HepG2 (cell line): ENCODE data around the gene KMT2D. TPM values are rescaled to one million over a fixed set of nuclear protein-coding genes. Genes with fewer than 3 reads are reported as not detected.

Source experiments
- ARNT ChIP-seq: fragments of 450-650 bp; IDR thresholded peaks from 2 replicates; pipeline ENCODE4 v1.6.1; 2017
- CHD4 ChIP-seq: fragments of 200-600 bp; sonication (generic); IDR thresholded peaks from 2 replicates; pipeline ENCODE4 v1.7.0; 2017; ENCODE audit warnings: mild to moderate bottlenecking, low read length, borderline replicate concordance
- HNRNPK ChIP-seq: fragments of 200-400 bp; formaldehyde crosslinking; IDR thresholded peaks from 2 replicates; pipeline ENCODE4 v1.6.1; 2018; ENCODE audit warnings: low read length, low read depth, moderate library complexity, mild to moderate bottlenecking; ENCODE audit not compliant: poor library complexity, severe bottlenecking
- NFE2L1 ChIP-seq: sonication (generic); formaldehyde crosslinking; IDR thresholded peaks from 2 replicates; pipeline ENCODE4 v1.4.0; 2020; ENCODE audit warnings: missing genetic modification reagents, mild to moderate bottlenecking, borderline replicate concordance
- PHF5A ChIP-seq: IDR thresholded peaks from one replicate; pipeline ENCODE4 v1.6.1; 2018; ENCODE audit warnings: low read depth, missing genetic modification reagents; ENCODE audit not compliant: unreplicated experiment
- REPIN1 ChIP-seq: sonication (generic); formaldehyde crosslinking; IDR thresholded peaks from 2 replicates; pipeline ENCODE4 v1.8.0; 2022; ENCODE audit warnings: missing genetic modification reagents, low read depth, mild to moderate bottlenecking, borderline replicate concordance
- SIX1 ChIP-seq: sonication (generic); formaldehyde crosslinking; IDR thresholded peaks from 2 replicates; pipeline ENCODE4 v1.4.0; 2020; ENCODE audit warnings: missing genetic modification reagents, borderline replicate concordance
- TBX2 ChIP-seq: sonication (generic); formaldehyde crosslinking; IDR thresholded peaks from 2 replicates; pipeline ENCODE4 v1.5.0; 2020; ENCODE audit warnings: missing genetic modification reagents, mild to moderate bottlenecking, borderline replicate concordance
- TP53 ChIP-seq: sonication (generic); formaldehyde crosslinking; conservative IDR thresholded peaks from 2 replicates; pipeline ENCODE4 v1.4.0; 2020; ENCODE audit warnings: missing genetic modification reagents
- ZMAT3 ChIP-seq: sonication (generic); formaldehyde crosslinking; conservative IDR thresholded peaks from 2 replicates; pipeline ENCODE4 v1.7.0; 2021; ENCODE audit warnings: missing genetic modification reagents
- ZNF124 ChIP-seq: sonication (generic); formaldehyde crosslinking; IDR thresholded peaks from 2 replicates; pipeline ENCODE4 v1.4.0; 2020; ENCODE audit warnings: missing genetic modification reagents
- ZNF264 ChIP-seq: sonication (generic); formaldehyde crosslinking; IDR thresholded peaks from 2 replicates; pipeline ENCODE4 v1.4.0; 2020; ENCODE audit warnings: missing genetic modification reagents
- ZNF317 ChIP-seq: sonication (generic); formaldehyde crosslinking; IDR thresholded peaks from 2 replicates; pipeline ENCODE4 v1.5.0; 2020; ENCODE audit warnings: mild to moderate bottlenecking, missing genetic modification reagents
- ZNF432 ChIP-seq: sonication (generic); formaldehyde crosslinking; IDR thresholded peaks from 2 replicates; pipeline ENCODE4 v1.5.0; 2020; ENCODE audit warnings: missing genetic modification reagents, mild to moderate bottlenecking, borderline replicate concordance
- ZNF543 ChIP-seq: sonication (generic); formaldehyde crosslinking; IDR thresholded peaks from 2 replicates; pipeline ENCODE4 v1.4.0; 2020; ENCODE audit warnings: mild to moderate bottlenecking, missing genetic modification reagents
- ZNF564 ChIP-seq: sonication (generic); formaldehyde crosslinking; IDR thresholded peaks from 2 replicates; pipeline ENCODE4 v1.8.1; 2023; ENCODE audit warnings: mild to moderate bottlenecking, missing genetic modification reagents
- polyA plus RNA-seq, 8 experiments: library from polyadenylated mRNA; depleted of rRNA in 3 of 8; stranded (reverse) in 7 of 8; unstranded in 1 of 8; fragments of >200 nt; fragmentation: Illumina TruSeq in 4 of 8; extraction: Trizol in 4 of 8; gene quantifications; 2 replicates each; pipeline versions ENCODE4 v1.2.1 to v1.2.3, GENCODE V29; 2011 to 2016; ENCODE audit warnings: low read depth in 4 of 8, missing spikeins in 1 of 8, mixed read lengths in 1 of 8; ENCODE audit not compliant: insufficient read depth in 1 of 8
- total RNA-seq, 5 experiments: library from RNA; depleted of rRNA; stranded (reverse); fragments of >200 nt; fragmentation: Illumina TruSeq; extraction: Trizol; gene quantifications; 2 replicates each; pipeline ENCODE4 v1.2.3, GENCODE V29; 2016; ENCODE audit warnings: low read depth in 1 of 5
- TF ChIP-seq, protein P1 (sequence below): IDR thresholded peaks from 2 replicates; pipeline ENCODE4 v1.6.1; 2016; ENCODE audit warnings: low read depth, control low read depth
- TF ChIP-seq, protein P2 (sequence below): sonication (generic); formaldehyde crosslinking; IDR thresholded peaks from 2 replicates; pipeline ENCODE4 v1.5.1; 2020; ENCODE audit warnings: mild to moderate bottlenecking, missing genetic modification reagents, borderline replicate concordance

The KMT2D gene
- total and polyA plus RNA-seq, 2 of the 13 experiments (the other 11 are each of a cell fraction or from before 2014, with no cell fraction given), result 8.1 to 10.4 TPM

DNA sequence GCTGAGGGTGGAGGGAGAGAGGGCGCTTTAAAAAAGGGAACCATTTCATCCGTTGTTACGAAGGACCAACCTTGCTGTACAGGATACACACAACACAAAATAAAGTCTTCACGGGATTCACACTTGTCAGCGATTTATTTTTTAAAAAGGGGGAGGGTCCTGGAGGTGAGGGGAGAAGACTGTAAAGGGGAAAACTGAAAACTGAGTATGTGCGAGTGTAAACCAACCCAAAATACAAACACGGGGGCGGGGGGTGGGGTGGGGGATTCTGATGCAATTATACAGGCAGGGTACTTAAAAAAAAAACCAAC lies 41.5 kb downstream of the KMT2D start (continued):
- TF ChIP-seq ZNF543, result no peak
- 0 out of 2 replicates have a peak, but pooled peaks have one; percentile 9 for TF ChIP-seq TP53 (CRISPR knock-in tag)
- no peak for TF ChIP-seq ZNF124 (CRISPR knock-in tag)
- TF ChIP-seq SIX1, result no peak
- peak; percentile 39 for TF ChIP-seq HNRNPK
- TF ChIP-seq ZNF317 (CRISPR knock-in tag), result no peak
- TF ChIP-seq PHF5A (CRISPR knock-in tag), result no peak
- 0 out of 2 replicates have a peak, but pooled peaks have one; percentile 8 for TF ChIP-seq ZNF264 (CRISPR knock-in tag)
- TF ChIP-seq, protein P1, sequence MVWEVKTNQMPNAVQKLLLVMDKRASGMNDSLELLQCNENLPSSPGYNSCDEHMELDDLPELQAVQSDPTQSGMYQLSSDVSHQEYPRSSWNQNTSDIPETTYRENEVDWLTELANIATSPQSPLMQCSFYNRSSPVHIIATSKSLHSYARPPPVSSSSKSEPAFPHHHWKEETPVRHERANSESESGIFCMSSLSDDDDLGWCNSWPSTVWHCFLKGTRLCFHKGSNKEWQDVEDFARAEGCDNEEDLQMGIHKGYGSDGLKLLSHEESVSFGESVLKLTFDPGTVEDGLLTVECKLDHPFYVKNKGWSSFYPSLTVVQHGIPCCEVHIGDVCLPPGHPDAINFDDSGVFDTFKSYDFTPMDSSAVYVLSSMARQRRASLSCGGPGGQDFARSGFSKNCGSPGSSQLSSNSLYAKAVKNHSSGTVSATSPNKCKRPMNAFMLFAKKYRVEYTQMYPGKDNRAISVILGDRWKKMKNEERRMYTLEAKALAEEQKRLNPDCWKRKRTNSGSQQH (CRISPR knock-in tag), result no peak
- TF ChIP-seq, protein P2, sequence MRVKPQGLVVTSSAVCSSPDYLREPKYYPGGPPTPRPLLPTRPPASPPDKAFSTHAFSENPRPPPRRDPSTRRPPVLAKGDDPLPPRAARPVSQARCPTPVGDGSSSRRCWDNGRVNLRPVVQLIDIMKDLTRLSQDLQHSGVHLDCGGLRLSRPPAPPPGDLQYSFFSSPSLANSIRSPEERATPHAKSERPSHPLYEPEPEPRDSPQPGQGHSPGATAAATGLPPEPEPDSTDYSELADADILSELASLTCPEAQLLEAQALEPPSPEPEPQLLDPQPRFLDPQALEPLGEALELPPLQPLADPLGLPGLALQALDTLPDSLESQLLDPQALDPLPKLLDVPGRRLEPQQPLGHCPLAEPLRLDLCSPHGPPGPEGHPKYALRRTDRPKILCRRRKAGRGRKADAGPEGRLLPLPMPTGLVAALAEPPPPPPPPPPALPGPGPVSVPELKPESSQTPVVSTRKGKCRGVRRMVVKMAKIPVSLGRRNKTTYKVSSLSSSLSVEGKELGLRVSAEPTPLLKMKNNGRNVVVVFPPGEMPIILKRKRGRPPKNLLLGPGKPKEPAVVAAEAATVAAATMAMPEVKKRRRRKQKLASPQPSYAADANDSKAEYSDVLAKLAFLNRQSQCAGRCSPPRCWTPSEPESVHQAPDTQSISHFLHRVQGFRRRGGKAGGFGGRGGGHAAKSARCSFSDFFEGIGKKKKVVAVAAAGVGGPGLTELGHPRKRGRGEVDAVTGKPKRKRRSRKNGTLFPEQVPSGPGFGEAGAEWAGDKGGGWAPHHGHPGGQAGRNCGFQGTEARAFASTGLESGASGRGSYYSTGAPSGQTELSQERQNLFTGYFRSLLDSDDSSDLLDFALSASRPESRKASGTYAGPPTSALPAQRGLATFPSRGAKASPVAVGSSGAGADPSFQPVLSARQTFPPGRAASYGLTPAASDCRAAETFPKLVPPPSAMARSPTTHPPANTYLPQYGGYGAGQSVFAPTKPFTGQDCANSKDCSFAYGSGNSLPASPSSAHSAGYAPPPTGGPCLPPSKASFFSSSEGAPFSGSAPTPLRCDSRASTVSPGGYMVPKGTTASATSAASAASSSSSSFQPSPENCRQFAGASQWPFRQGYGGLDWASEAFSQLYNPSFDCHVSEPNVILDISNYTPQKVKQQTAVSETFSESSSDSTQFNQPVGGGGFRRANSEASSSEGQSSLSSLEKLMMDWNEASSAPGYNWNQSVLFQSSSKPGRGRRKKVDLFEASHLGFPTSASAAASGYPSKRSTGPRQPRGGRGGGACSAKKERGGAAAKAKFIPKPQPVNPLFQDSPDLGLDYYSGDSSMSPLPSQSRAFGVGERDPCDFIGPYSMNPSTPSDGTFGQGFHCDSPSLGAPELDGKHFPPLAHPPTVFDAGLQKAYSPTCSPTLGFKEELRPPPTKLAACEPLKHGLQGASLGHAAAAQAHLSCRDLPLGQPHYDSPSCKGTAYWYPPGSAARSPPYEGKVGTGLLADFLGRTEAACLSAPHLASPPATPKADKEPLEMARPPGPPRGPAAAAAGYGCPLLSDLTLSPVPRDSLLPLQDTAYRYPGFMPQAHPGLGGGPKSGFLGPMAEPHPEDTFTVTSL (CRISPR knock-in tag), result no peak
- 0 out of 2 replicates have a peak, but pooled peaks have one; percentile 1 for TF ChIP-seq ZMAT3 (CRISPR knock-in tag)
- no peak for TF ChIP-seq ARNT
- no peak for TF ChIP-seq NFE2L1 (CRISPR knock-in tag)
- no peak for TF ChIP-seq REPIN1
- no peak for TF ChIP-seq ZNF564
- TF ChIP-seq TBX2 (CRISPR knock-in tag), result no peak
- no peak for TF ChIP-seq CHD4
- no peak for TF ChIP-seq ZNF432
